ENCODE measurements around the gene NUDT15.

Gene NUDT15

GRCh38 chr13:48096670-48097069 is 59.1 kb downstream of the NUDT15 start:
- no peak for DNase-seq (ENCODE audit: low read depth)
- TF ChIP-seq CTCF (IDR thresholded peaks at IDR 0.05; ENCODE audit: control insufficient read depth, extremely low read depth, insufficient read depth): no peak
- no peak overlapping the region for H3K4me3 ChIP-seq (ENCODE audit: low read depth, low read length)
